ENCODE results near the gene EEF2KMT.
"Not testable (repeated sequence)": the region's sequence is repeated elsewhere in the genome, so short reads cannot be mapped to it uniquely, and the experiment has no call there.

The EEF2KMT gene

GRCh38 chr16:5070431-5071186, 27.0 kb downstream of the EEF2KMT start:
- DNase-seq (ENCODE audit: low read depth in 2 of 2), result no peak

GRCh38 chr16:5069854-5070253, 27.7 kb downstream of the EEF2KMT start:
- DNase-seq (ENCODE audit: low read depth in 2 of 2), result no peak

GRCh38 chr16:5069048-5069447, 28.5 kb downstream of the EEF2KMT start:
- no peak for DNase-seq (ENCODE audit: low read depth in 2 of 2)

- DNase-seq (ENCODE audit: low read depth in 2 of 2), result no peak
Measured at GRCh38 chr16:5066511-5066910, 31.1 kb downstream of the EEF2KMT start.

GRCh38 chr16:5065813-5066212, 31.8 kb downstream of the EEF2KMT start, which contains the start of gene C16orf89:
TSS of gene C16orf89 (minus strand) at chr16:5065956. CDS start at chr16:5065908, 48 bp downstream.
- no peak for DNase-seq (ENCODE audit: low read depth in 2 of 2)

GRCh38 chr16:5065326-5065725, 32.3 kb downstream of the EEF2KMT start:
- no peak for DNase-seq (ENCODE audit: low read depth in 2 of 2)

- DNase-seq (ENCODE audit: low read depth in 2 of 2), result no peak
Measured at GRCh38 chr16:5064915-5065314, 32.7 kb downstream of the EEF2KMT start.

GRCh38 chr16:5062790-5063765, 34.5 kb downstream of the EEF2KMT start:
- no peak for DNase-seq (ENCODE audit: low read depth in 2 of 2)

- DNase-seq (ENCODE audit: low read depth in 2 of 2), result no peak
Measured at GRCh38 chr16:5062051-5062450, 35.5 kb downstream of the EEF2KMT start.

- DNase-seq (ENCODE audit: low read depth in 2 of 2), result no peak
Measured at GRCh38 chr16:5060073-5060641, 37.4 kb downstream of the EEF2KMT start.

GRCh38 chr16:5059386-5060072, 38.1 kb downstream of the EEF2KMT start:
- no peak for DNase-seq (ENCODE audit: low read depth in 2 of 2)

GRCh38 chr16:5058476-5058875, 39.1 kb downstream of the EEF2KMT start:
- no peak for DNase-seq (ENCODE audit: low read depth in 2 of 2)

GRCh38 chr16:5056352-5056751, 41.2 kb downstream of the EEF2KMT start:
- no peak for DNase-seq (ENCODE audit: low read depth in 2 of 2)

- no peak for DNase-seq (ENCODE audit: low read depth in 2 of 2)
Measured at GRCh38 chr16:5054876-5055865, 42.4 kb downstream of the EEF2KMT start.

- no peak for DNase-seq (ENCODE audit: low read depth in 2 of 2)
Measured at GRCh38 chr16:5046914-5047313, 50.7 kb downstream of the EEF2KMT start.

- no peak for DNase-seq (ENCODE audit: low read depth in 2 of 2)
Measured at GRCh38 chr16:5045499-5046115, 52.0 kb downstream of the EEF2KMT start.

- DNase-seq (ENCODE audit: low read depth in 2 of 2), result not testable (repeated sequence)
Measured at GRCh38 chr16:5044581-5044980, 53.0 kb downstream of the EEF2KMT start.

GRCh38 chr16:5044011-5044540, 53.5 kb downstream of the EEF2KMT start:
- DNase-seq (ENCODE audit: low read depth in 2 of 2), result no peak

- no peak for DNase-seq (ENCODE audit: low read depth in 2 of 2)
Measured at GRCh38 chr16:5042574-5043171, 54.9 kb downstream of the EEF2KMT start.

All from stimulated activated CD8-positive, alpha-beta memory T cell treated with anti-CD3 and anti-CD28 coated beads, Interleukin-2, amount 100 ng/mL, for 1 hour (primary cell).